Activated CD8-positive, alpha-beta memory T cell treated with anti-CD3 and anti-CD28 coated beads, Interleukin-2, amount 50 U/mL, for 1 hour (primary cell): Measurements from ENCODE around the gene CRX.
"Not testable (repeated sequence)": the region's sequence is repeated elsewhere in the genome, so short reads cannot be mapped to it uniquely, and the experiment has no call there.

Source experiments
- DNase-seq: peaks from one replicate; pipeline ENCODE4 v3.0.0-alpha.2; 2020; ENCODE audit errors: extremely low read depth

The CRX gene

GRCh38 chr19:47803671-47804070 lies 18.1 kb upstream of the CRX start:
- not testable (repeated sequence) for DNase-seq

DNA sequence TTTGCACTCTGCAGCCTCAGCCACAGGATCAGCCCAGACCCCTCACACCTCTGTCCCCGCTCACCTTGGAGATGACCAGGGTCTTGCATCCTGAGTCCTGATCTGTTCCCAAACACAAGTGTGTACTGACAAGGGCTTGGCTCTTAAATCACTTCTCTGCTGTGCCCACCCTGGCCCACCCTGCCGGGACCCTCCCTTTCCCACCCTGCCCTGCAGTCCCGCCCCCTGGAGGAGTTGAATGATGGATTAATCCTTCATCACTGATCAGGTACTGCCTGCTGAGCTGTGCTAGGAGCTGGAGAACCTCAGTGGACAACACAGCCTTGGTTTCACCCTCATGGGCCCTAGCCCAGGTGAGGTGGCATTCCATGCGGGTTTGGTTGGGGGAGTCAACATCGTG lies 17.3 kb upstream of the CRX start, which contains the start of gene TPRX1:
TSS of gene TPRX1 (minus strand) at position 101 of the 400 bp plus-strand sequence. CDS start at position 89, 12 bp downstream.
- DNase-seq: not testable (repeated sequence)

- DNase-seq: no peak
Observed at GRCh38 chr19:47805313-47805712, 16.4 kb upstream of the CRX start.

DNA sequence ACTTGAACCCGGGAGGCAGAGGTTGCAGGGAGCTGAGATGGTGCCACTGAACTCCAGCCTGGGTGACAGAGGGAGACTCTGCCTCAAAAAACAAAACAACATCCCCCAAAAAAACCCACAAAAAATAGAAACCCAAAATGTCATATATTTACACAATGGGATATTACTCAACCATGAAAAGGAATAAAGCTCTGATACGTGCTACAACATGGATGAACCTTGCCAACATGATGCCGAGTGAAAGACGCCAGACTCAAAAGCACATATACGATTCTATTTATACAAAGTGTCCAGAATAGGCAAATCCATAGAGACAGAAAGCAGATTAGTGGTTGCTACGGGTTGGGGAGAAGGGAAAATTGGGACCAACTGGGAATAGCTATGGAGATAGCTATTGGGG lies 15.3 kb upstream of the CRX start:
- DNase-seq: no peak

GRCh38 chr19:47813304-47813994 lies 8.3 kb upstream of the CRX start:
- DNase-seq: peak; percentile 33

GRCh38 chr19:47813995-47814328 lies 7.8 kb upstream of the CRX start:
- DNase-seq: no peak

GRCh38 chr19:47816270-47816669 lies 5.5 kb upstream of the CRX start:
- DNase-seq: not testable (repeated sequence)

GRCh38 chr19:47818221-47818620 lies 3.5 kb upstream of the CRX start:
- not testable (repeated sequence) for DNase-seq

DNA sequence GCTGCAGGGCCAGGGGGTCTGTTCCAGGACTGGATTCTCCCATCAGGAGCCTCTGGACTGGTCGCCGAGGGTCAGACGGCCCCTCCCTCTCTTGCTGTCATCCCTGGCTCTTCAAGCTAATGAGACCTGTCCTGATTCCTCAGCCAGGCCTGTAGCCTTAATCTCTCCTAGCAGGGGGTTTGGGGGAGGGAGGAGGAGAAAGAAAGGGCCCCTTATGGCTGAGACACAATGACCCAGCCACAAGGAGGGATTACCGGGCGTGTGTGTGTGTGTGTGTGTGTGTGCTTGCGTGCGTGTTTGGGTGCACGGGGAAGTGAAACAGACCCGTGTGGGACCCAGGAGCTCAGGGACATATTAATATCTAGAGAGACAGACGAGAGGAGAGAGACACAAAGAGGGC lies 1.9 kb upstream of the CRX start:
- no peak for DNase-seq

- DNase-seq: no peak
Observed at GRCh38 chr19:47820410-47820809, 1.3 kb upstream of the CRX start.

GRCh38 chr19:47824396-47824795 lies 2.7 kb downstream of the CRX start:
- no peak for DNase-seq

GRCh38 chr19:47826800-47827199 lies 5.1 kb downstream of the CRX start:
- DNase-seq: no peak

- DNase-seq: no peak
Observed at GRCh38 chr19:47832723-47833122, 11.0 kb downstream of the CRX start.

GRCh38 chr19:47836038-47836437 lies 14.3 kb downstream of the CRX start:
- no peak for DNase-seq

GRCh38 chr19:47839411-47839810 lies 17.7 kb downstream of the CRX start:
- no peak for DNase-seq

DNA sequence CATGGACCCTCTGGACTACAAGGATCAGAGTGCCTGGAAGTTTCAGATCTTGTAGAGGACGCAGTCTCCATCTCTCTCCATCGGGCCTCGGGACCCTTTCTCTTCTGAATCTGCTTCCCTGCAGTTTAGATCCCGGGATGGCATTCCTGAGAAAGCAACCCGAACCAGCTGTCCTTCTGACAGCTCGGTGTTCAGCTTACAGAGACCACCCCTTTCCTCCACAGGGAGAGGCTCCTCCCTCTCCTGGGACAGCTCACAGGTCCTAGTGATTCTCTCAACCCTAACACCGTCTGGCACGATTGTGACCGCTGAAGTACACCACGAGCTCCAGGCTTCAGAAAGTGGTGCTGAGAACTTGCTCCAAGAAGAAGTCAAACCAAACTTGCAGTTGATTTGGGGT lies 18.2 kb downstream of the CRX start:
- no peak for DNase-seq

DNA sequence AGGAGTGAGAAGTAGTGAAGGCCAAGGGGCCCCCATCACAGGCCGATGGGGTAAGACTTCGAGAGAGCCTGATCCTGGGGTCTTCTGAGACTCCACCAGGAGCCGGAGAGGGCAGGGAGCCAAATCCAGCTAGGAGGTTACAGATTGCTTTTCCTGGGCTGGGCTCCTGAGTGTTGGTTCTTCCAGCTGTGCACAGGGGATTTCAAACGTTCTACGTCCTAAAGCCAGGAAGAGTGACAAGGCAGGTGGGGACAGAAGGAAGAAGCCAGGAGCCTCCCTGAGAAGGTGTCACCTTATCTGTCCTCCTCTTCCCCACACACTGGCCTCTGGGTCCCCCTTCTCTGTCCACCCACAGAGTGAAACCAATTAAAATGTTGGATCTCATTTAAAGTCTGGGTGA lies 21.2 kb downstream of the CRX start:
- DNase-seq: no peak

GRCh38 chr19:47848425-47848822 lies 26.7 kb downstream of the CRX start:
- DNase-seq: no peak

DNA sequence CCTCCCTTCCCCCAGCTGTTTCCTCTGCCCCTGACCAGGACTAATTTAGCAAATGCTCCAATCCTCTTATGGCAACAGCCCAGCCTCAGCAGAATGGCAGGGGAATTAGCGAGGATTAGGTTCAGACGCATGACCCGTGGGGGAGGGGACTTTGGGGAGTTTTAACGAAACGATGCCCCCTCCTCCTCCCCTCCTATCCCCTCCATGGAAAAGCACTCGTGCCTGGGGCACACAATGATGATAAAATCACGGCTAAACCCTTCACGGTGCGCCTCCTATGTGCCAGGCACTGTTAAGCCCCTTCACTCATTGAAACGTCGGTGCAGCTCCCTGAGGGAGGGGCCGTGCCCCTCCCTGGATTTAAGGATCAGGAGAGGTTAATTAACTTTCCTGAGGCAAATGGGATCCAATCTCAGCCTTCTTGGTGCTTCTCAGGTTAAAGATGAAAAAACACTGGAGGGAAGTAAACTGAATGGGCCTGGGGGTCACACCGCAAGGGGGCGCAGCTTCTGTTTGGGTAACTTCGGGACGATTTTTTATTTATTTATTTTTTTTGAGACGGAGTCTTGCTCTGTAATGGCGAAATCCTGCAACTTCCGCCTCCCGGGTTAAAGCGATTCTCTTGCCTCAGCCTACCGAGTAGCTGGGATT lies 27.2 kb downstream of the CRX start:
- no peak for DNase-seq

GRCh38 chr19:47853003-47853402 lies 31.3 kb downstream of the CRX start:
- no peak for DNase-seq

DNA sequence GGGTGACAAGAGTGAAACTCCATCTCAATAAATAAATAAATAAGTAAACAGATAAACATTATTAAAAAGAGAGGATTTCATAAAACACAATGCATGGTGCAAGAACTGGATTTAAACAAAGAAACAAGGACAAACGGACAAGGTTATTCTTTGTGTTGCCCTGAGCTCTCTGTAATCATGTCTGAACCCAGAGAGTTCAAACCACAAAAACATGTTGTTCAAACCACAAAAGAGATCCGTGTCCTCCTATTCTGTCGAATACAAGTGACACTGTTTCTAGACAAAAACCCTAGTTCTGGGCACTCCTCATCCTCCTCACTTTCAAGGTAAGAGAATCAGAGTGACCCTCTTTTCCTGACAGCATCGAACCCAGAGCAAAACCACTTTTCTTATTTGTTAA lies 32.7 kb downstream of the CRX start:
- no peak for DNase-seq

DNA sequence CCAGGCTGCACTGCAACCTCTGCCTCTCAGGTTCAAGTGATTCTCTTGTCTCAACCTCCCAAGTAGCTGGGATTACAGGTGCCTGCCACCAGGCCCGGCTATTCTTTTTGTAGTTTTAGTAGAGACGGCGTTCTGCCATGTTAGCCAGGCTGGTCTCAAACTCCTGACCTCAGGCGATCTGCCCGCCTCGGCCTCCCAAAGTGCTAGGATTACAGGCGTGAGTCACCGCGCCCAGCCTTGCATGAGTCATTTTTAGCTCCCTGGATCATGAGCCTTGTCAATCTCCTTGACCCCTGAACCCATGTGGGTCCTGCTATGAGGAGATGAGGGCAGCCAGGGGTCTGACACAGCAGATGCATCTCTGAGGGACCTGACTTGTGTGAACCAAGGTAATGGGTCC lies 36.5 kb downstream of the CRX start:
- not testable (repeated sequence) for DNase-seq

GRCh38 chr19:47858646-47859285 lies 37.0 kb downstream of the CRX start, which contains the start of gene TPRX2:
Gene TPRX2 (plus strand): TSS chr19:47859235. CDS start chr19:47859247, 12 bp downstream.
- not testable (repeated sequence) for DNase-seq
